GM13976 (cell line): ENCODE measurements around the gene SOCS6.

ENCODE experiments used
- DNase-seq: peaks from one replicate; pipeline ENCODE4 v3.0.0; 2012; ENCODE audit warnings: low spot score
- in situ Hi-C: fragments of 300-500 bp; cut with MboI; formaldehyde crosslinking; loops from one replicate; pipeline ENCODE4 v1.12.0; 2022; ENCODE audit warnings: low sequenced_read_pairs, mixed read lengths, inconsistent platforms; ENCODE audit not compliant: unreplicated experiment
- TF ChIP-seq, protein P1 (sequence below): IDR thresholded peaks from 2 replicates; pipeline ENCODE4 v1.5.1; 2012; ENCODE audit warnings: borderline replicate concordance, mild to moderate bottlenecking; ENCODE audit not compliant: insufficient read depth; ENCODE audit errors: extremely low read depth, missing control alignments, control extremely low read depth

SOCS6 gene

DNA sequence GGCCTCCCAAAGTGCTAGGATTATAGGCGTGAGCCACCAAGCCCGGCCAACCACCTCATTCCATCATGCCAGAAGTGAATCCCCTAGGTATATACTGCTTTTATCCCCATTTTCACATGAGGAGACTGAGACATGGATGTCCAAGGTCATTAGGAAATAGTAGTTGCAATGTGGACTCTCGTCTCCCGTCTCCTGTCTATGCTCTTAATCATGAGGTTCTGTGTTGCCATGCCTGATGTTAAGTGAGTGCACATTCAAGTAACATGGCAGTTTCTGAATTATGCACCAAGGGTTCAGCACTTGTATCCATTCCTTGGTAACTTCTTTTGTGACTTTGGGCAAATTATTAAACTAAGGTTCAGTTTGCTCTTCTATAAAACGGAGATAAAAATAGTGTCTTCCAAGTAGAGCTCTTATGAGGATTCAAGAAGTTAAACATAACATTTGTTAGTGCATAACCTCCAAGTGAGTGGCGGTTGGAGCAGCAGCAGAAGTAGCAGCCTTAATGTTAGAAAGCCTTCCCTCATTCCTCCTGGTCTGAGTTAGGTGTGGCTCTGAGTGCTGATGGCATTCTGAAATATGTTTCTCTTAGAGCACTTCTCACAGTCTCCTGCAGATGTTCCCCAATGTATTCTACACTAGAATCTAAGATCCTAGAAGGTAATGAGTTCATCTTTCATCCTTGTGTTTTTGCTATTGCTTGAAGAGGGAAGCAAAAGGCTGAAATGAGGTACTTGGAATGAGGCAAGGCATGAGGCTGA, 21.9 kb downstream of the SOCS6 start:
- TF ChIP-seq, protein P1, sequence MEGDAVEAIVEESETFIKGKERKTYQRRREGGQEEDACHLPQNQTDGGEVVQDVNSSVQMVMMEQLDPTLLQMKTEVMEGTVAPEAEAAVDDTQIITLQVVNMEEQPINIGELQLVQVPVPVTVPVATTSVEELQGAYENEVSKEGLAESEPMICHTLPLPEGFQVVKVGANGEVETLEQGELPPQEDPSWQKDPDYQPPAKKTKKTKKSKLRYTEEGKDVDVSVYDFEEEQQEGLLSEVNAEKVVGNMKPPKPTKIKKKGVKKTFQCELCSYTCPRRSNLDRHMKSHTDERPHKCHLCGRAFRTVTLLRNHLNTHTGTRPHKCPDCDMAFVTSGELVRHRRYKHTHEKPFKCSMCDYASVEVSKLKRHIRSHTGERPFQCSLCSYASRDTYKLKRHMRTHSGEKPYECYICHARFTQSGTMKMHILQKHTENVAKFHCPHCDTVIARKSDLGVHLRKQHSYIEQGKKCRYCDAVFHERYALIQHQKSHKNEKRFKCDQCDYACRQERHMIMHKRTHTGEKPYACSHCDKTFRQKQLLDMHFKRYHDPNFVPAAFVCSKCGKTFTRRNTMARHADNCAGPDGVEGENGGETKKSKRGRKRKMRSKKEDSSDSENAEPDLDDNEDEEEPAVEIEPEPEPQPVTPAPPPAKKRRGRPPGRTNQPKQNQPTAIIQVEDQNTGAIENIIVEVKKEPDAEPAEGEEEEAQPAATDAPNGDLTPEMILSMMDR, result no peak
- in situ Hi-C loops, result no loop called here
- no peak for DNase-seq

DNA sequence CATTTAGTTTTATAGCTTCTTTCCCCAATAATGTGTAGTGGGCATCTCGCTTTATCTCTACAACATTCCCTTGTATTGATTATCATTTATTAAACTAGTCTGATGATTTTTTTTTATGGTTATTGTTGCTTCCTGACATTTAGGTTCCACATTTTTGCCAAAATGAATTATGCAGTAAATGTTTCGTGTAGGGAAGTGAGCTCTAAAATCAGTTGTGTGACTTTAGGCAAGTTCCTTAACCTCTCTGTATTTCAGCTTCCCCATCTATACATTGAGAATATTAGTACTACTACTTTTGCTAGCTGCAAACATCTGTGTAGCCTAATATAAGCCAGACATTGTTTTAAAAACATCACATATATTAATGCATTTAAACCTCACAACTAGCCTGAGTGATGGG, 22.9 kb downstream of the SOCS6 start:
- in situ Hi-C loops, result no loop called here
- no peak for DNase-seq
- TF ChIP-seq, protein P1, result no peak

DNA sequence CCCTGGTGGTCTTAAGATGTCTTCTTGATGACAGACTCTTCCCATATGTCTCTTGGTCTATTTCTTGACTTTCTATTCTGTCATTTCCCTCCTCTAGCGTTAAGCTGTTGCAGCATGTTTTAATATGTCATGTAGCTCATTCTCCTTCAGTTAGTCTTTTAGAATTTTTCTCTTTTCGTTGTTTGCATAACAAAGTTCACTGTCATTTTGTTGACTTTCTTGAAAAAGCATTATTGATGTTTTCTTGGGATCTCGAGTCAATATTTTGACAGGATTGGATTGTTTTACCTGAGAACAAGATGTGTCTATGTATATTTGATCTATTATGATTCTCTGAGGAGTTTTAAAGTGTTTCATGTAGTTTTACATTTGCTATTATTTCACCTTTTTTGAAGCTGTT, 24.8 kb downstream of the SOCS6 start:
- in situ Hi-C loops, result no loop called here
- TF ChIP-seq, protein P1, result peak; percentile 2
- DNase-seq, result no peak

DNA sequence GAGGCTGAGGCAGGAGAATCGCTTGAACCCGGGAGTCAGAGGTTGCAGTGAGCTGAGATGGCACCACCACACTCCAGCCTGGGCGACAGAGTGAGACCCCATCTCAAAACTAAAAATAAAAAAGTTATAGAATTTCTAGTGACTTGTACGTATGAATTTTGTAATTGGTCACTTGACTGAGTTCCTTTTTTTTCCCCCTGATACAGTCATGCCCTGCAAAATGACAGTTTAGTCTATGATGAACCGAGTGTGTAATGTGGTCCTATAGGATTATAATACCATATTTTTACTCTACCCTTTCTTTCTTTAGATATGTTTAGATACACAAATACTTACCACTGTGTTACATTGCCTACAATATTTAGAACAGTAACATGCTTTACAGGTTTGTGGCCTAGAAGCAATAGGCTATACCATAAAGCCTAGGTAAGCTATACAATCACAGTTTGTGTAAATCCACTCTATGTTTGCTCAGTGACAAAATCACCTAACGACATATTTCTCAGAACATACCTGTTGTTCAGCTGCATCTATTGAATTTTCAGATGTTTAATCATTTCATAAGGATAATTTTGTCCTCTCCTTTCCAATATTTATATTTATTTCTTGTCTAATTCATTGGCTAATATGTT, 25.4 kb downstream of the SOCS6 start:
- in situ Hi-C loops, result no loop called here
- DNase-seq, result no peak
- TF ChIP-seq, protein P1, result no peak

DNA sequence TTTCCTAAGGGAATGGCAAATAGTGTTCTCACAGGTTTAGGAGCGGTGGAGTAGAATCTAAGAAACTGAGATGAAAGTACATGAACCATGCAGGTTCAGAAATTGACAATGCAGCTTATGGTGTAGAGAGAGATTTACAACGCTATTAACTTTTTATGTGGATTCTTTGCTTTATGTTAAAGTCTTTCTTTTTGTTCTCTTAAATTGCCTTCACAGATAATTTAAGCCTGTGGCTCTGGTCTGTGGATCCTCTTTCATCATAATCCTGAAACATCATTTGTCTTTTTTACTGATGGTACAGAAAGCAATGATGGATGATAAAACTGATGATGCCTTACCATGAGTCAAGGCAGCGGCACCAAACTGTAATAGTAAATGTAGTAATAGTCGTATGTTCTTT, 30.3 kb downstream of the SOCS6 start:
- TF ChIP-seq, protein P1, result no peak
- no peak for DNase-seq
- in situ Hi-C loops, result no loop called here

DNA sequence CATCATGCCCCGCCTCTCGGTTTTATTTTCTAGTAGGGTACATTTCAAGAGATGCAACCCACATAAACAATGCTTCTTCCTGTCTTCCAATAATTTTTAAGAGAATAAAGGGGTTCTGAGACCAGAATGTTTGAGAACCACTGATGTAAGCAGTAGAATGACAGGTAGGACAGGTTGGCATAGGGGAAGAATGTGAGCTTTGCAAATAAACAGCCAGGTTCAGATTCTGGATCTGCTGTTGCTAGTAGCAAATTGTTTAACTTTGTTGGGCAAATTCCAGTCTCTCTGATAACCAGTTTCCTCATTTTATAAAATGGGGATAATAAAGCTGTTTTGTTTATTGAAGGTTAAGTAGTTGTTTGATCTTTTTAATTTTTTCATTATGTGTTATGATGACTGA, 32.8 kb downstream of the SOCS6 start:
- in situ Hi-C loops, result no loop called here
- TF ChIP-seq, protein P1, result no peak
- no peak for DNase-seq

DNA sequence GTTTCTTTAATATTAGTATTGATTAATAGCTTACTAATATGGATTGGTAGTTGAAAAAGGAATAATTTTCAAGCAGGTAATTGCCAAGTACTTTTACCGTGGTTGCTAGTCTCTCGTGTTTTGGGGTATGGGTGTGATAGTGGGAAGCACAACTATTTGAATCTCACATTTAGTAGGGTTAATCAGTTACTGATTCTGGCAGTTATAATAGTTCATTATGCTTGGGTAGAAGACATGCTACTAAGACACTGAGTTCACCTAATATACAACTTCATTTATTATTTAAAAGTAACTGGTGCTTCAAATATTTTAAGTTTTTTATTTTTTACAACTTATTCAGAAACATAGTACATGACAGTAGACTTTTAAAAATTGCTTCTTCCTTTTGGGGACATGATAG, 33.5 kb downstream of the SOCS6 start:
- no peak for DNase-seq
- in situ Hi-C loops, result no loop called here
- TF ChIP-seq, protein P1, result no peak
